COLO829 (cell line): ENCODE results near the gene TBXA2R.
"Not testable (repeated sequence)": the region's sequence is repeated elsewhere in the genome, so short reads cannot be mapped to it uniquely, and the experiment has no call there.

ENCODE experiments used
- DNase-seq: peaks from one replicate; pipeline ENCODE4 v3.0.0; 2012; ENCODE audit warnings: low spot score

Gene TBXA2R

DNA sequence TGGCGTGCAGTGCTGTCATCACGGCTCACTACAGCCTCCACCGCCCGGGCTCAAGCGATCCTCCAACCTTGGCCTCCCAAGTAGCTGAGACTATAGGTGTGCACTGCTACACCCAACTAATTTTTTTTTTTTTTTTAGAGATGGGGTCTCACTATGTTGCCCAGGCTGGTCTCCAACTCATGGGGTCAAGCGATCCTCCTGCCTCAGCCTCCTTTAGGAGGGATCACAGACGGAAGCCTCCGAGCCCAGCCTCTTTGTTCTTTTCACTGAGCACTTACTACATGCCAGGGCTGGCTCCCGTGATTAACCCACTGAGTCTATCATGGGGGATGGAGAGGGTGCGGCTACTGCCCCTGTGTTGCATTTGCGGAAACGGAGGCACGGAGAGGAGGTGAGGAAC lies 32.8 kb upstream of the TBXA2R start:
- DNase-seq: no peak

DNA sequence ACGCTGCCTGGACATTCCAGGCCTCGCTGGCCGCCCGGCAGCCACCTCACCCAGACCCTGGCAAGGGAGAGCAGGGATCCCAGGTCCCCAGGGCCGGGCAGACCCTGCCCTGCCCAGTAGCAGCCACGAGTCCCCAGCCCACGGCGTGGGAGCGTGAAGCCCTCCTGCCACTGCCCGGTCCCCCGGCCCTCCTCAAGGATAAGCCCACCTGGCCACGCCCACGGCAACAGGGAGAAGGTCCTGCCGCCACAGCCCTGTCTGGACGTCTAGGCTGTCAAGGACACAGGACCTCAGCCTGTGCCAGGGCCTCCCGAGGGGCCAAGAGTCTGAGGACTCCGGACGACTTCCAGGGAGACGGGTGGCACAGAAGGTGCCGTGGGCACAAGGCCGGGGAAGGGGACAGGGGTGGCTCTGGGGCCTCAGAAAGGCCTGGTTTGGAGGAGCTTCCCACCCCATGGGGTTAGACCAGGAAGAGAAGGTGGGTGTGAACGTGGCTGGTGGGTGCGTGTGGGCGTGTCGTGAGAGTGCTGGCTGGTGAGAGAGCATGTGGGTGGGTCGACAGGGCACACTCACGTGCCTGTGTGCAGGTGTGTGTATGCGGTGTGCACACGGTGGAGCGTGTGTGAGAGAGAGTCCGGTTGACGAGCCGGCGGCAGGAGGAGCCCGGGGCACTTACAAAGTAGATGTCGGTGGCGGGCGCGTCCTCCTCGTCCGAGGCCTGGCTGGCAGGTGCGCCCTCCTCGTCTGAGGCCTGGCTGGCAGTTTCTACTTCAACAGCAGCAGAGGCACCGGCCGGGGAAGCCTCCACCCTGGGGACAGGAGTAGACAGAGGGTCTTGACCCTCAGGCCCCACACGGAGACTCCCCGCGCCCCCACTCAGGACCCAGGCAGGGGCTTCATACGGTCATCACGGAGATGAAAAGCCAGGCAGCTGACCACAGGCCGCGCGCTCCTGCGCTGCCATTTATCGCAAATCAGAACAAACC lies 31.8 kb upstream of the TBXA2R start:
- no peak for DNase-seq

DNA sequence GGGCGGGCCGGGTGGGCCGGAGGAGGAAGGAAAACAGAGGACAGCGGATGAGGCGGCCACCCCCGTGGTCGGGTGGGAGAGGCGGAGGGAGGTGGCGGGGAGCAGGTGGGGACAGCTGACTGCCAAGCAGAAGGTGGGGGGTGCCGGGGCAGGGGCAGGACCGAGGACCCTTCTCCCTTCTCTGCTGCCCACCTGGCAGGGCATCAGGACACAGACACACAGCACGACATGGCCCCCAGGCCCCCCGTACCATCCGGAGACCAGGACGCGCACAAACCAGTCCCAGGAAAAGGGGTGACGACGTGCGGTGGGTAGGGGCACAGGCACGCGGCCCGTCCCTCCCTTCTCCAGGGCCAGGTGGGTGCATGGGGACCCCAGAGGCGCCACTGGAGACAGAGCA lies 30.9 kb upstream of the TBXA2R start:
- no peak for DNase-seq

DNA sequence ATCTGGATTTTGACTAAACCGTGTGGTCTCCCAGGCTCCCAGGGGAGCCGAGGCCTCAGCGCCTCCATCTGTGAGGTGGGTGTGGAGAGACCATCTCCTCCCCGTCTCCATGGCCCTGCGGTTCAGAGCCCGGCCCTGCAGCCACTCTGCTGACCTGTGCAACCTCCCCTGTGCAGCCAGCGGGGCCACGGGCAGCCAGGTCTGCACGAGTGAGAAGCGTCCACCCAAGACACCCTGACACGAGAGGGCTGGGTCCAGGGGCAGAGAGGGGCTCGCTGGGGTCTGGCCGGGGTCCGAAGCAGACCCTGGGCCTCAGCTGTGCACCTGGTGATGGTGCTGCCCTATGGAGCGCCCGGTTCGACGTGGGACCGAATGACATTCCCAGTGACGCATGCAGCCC lies 30.3 kb upstream of the TBXA2R start:
- DNase-seq: no peak

DNA sequence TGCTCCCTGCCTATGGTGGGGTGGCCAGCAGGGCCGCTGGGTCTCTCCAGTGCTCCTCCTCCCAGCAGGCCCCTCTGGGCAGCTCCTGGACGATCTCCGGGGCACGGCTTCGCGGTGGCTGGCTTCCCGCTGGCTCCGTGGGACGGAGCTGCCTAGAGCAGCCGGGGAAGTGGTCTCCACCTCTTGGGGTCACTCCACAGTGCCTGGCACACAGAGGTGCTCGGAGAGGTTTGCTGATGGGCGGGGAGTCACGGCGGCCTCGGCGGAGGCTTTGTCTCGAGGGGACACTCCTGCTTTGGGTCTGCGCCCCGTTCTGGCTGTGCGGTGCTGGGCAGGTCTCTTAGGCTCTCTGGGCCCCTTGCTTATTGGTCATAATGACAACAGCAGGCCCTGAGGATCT lies 29.8 kb upstream of the TBXA2R start:
- DNase-seq: no peak

DNA sequence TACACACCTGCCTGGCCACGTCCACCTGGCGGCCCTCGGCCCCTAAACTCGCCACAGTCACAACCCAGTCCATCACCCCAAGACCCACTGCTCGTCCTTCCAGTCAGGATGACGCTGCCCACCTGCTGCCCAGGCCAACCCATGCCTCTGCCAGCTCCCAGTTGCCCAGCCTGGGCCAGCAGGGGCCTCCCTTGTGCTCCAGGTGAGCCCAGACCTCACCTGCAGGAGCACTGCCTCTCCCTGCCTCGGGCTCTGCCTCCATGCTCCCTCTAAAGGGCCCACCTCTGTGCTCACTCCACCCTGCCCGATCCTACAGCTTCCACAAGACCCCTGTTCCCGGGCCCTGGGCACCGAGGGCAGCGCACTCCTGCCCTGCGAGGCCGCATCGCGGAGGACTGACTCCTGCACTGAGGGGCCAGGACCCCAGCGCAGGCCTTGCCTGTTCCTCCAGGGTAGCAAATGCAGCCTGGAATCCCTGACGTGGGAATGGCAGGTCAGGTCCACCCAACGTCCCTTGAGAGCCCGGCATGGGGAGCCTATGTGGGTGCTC lies 27.9 kb upstream of the TBXA2R start:
- DNase-seq: no peak

DNA sequence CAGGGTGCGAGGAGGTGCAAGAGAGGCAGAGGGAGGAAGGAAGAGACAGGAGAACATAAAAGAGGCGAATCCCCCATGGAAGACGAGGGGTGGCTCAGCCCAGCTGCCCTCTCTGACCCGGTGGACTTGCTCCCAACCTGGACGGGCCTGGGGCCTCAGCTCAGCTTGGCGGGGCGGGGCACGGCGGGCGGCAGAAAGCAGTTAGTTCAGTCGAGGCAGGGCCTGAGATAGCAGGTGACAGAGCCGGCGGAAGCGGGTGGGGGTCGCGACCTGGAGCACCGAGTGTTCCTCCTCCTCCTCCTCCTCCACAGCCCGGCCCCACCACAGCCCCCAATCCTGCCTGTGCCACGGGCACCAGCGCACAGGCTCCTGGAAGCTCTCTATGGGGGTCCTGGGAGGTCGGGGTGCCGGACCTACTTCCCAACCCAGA lies 26.9 kb upstream of the TBXA2R start:
- DNase-seq: no peak

DNA sequence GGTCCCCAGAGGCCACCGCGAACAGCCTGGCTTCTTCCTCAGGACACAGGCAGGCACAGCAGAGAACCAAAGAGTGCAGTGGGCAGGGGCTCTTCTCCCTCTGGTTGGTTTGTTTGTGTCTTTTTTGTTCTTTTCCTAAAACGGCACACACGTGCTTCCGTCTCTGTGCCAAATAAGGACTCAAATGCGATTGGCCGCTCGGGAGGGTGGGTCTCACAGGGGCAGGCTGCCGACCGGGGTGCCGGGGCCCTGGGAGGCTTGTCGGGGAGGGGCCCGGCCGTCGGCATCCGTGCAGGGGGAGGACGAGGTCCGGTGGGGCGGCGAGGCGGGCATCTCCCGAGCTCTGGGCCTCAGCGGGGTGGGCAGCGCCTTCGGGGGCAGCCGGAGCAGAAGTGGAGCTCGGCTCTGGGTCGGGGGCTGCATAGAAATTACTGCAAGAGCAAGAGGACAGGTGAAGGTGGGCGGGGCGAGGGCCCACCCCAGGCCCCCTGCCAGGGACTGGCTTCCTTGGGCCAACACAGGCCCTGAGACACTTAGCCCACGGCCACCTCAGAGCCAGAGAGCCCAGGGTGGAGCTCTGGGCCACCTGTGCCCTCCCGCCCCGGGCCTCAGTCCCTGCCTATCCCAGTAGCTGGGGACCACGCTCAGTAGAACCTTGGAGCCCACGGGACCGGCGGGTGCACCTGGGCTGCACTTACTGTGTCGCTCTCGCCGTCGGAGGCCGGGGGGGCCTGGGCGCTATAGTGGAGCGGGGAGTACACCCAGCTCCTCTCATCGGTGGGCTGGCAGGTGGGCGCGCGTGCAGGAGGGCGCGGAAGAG lies 26.3 kb upstream of the TBXA2R start:
- DNase-seq: no peak

DNA sequence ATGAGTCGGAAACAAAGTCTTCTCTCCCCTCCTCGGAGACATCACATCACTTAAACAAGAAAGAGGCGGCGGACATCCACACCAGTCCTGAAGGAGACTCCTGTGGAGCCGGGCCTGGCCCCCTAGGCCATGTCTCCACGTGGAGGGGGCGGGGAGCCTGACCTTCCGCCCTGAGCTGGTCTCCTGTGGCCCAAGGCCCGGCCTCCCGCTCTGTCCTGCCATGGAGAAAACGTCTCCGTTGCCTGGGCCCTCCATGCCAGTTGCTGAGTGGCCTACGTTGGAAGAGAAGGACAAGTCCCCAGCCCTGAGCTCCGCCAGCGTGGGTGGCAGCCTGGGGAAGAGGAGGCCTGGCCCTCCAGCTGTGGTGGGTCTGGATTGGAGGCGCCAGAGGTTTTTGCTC lies 25.4 kb upstream of the TBXA2R start:
- no peak for DNase-seq

DNA sequence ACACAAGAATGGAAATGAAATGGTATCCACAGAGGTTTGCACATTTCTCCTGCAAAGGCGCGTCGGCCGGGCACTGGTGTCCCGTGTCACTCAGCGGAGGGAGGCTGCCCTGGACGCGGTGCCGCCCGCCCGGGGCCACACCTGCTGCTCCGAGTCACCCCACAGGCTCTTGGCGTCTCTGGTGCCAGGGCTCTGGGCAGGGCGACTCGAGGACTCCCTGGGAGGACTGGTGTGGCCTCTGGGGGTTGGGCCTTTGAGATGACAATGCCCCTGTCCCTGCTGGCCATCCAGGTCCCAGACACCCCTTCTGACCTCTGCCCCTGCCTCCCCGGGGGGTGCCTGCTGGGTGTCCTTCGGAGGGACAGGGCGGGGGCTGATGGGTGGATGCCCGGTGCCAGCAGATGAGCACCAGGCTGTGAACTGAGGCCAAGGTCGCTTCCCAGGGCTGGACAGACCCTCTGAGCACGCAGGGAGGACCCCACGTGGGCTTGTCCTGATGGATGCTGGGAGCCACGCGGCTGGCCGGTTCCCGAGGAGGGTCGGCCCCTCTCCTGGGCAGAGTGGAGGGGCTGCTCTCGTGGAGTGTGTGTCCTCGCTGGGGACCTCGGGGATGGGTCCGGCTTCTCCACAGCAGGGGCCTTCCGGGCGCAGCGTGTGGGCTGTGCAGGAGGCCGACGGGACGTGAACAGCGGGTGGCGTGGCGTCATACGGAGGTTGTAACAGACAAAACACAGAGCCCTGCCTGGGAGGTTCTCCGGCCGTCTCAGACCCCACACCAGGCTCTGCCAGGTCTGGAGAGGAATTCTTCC lies 24.6 kb upstream of the TBXA2R start:
- no peak for DNase-seq

DNA sequence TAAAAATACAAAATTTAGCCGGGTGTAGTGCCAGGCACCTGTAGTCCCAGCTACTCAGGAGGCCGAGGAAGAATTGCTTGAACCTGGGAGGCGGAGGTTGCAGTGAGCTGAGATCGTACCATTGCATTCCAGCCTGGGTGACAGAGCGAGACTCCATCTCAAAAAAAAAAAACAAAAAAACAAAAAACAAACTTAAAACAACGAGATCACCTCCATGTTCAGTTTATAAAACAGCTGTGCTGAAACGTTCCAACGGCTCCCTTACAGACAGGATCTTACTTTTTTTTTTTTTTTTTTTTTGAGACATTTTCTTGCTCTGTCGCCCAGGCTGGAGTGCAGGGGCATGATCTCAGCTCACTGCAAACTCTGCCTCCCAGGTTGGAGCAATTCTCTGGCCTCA lies 22.1 kb upstream of the TBXA2R start:
- not testable (repeated sequence) for DNase-seq

DNA sequence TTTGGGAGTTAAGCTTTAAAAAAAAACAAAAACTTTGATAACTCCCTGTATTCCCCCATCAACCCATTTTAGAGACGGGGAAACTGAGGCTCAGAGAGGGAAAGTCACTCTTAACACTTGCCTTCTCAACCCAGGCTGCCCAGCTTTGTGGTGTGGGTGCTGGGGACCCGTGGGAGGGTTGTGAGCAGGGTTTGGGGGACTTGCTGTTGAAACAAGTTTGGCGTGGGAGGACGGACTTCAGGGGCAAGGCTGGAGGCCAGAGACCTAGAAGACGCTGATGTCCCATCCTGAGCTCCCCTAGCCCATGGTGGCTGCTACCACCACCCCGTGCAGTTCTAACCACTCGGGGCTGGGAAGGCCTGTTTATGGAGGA lies 20.7 kb upstream of the TBXA2R start:
- DNase-seq: no peak

DNA sequence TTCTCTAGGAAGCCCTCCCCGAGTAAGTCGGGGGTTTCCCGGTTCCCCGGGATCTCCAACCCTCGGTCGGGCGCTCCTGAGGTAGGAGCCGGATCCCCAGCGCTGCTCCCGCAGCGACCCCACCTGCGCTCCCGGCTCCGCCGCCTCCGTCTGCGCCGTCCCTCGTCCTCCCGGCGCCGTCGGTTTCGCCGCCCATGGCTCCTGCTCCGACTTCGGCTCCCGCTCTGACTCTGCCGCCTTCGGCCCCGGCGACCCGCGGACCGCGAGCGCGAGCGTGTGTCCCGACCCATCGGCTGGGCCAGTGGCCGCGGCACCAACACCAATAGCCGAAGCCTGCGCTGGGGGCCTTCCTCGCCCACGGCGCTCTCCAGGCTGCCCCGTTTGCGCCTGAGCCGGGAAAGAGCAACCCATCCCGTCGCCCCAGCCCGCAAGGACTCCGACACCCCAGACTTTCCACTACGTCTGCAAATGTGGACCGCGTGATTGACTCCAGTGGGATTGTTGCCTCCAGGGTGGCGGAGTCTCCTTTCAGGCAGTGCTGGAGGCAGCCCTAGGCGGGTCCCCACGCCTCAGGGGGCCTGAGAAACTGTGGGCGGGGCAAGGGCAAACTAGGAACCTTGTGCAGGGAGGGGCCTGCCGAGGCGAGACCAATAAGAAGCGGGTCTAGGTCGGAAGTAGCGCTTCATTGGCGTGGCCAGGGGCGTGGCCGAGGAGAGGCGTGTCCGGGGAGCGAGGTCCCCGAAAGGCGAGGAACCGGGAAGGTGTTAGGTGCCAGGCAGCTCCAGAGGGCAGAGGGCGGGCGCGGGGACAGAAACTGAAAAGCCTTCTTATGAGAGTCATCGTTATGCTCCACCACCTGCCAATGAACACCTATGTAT lies 20.0 kb upstream of the TBXA2R start, which contains the start of gene CACTIN:
CACTIN (minus strand) TSS at position 318 of the 878 bp plus-strand sequence; CDS start at position 290, 28 bp downstream.
- peak; percentile 100 for DNase-seq

DNA sequence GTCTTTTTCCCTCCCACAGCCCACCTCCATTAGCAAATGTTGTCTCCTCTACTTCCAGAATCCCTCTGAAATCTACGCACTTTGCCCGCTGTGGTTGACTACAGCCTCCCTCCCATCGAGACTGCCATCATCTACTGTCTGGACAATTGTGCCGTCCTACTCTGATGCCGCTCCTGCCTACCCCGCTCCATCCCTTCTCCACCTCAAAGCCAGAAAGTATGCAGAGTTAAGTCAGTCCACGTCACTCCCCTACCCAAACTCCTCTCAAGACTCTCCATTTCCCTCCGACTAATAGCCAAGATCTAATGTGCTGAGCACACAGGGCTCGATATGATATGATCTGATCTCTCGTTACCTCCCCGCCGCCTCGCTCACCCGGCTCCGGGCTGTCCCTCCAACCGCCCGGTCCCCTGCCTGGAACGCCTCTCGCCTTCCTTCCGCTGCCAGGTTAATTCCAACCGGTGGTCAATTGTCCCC lies 19.4 kb upstream of the TBXA2R start:
- DNase-seq: no peak

DNA sequence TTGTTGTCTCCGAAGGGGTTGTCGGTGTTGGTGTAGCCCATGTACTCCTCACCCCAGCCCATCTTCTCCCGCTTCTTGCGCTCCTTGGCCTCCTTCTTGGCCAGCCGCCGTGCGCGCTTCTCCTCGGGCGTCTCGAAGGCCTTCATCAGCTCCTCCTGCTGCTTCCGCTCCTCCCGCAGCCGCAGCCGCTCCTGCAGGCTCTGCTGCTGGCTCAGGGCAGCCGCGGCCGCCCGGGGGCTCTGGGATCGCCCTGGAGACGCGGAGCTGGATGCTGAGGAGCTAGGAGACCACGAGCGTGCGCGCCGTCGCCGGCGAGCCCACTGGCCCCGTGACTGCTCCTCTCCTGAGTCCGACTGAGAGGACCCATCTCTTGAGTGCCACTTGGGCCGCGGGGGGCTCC lies 17.0 kb upstream of the TBXA2R start:
- DNase-seq: no peak

DNA sequence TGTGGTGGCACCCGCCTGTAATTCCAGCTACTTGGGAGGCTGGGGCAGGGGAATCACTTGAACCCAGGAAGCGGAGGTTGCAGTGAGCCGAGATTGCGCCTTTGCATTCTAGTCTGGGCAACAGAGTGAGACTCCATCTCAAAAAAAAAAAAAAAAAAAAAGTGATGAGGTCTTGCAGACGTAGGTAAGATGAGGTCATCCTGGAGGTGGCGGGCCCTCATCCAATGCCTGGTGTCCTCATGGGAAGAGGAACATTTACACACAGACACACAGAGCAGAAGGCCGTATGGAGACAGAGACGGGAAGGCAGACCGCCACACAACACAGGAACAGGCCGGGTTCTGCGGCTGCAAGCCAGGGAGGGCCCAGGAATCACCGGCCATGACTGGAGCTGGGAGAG lies 15.5 kb upstream of the TBXA2R start:
- DNase-seq: no peak

DNA sequence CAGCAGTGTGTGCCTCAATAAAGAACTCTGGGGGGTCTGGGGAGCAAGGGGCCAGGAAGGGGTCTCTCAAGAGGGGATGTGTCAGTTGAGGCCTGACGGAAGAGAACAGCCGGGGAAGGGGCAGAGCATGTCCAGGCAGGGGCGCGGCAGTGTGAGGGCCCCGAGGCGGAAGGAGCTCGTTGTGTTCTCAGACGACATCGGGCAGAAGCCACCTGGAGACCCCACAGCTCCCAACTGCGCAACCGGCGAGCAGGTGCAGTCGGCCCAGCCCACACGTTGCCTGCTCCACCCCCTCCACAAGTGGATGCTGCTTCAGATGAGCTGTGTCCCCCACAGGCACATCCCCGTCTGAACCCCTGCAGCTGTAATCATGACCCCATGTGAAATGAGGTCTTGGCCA lies 15.0 kb upstream of the TBXA2R start:
- DNase-seq: no peak

DNA sequence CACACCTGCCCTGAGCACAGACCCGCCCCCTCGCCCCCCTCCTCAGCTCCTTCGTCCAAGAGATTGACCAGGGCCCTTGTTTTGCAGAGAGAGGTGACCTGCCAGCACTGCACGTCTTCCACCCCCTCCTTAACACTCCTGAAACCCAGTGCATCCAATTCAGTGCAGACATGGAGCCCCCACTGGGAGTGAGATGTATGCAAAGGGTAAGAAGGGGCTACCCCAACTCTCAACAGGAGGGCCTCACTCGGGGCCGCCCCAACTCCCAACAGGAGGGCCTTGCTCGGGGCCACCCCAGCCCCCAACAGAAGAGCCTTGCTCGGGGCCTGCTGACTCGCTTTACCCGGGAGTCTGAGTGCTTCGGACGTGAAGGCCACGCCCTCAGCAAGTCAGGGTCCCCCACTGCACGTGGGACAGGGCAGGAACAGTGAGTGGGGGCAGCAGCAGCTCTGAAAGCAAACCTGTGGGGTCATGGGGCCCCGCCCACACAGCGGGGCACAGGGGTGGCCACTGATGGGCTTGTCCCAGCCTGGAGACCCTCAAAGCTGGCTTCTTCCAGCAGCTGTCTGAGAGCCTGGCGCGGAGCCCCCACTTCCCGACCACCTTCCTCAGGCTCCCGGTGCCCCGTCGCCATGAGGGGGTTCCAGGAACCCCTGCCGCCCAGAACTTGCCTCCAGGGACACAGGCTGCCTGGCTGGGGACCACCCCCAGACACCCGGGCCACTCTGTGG lies 14.3 kb upstream of the TBXA2R start:
- DNase-seq: no peak

DNA sequence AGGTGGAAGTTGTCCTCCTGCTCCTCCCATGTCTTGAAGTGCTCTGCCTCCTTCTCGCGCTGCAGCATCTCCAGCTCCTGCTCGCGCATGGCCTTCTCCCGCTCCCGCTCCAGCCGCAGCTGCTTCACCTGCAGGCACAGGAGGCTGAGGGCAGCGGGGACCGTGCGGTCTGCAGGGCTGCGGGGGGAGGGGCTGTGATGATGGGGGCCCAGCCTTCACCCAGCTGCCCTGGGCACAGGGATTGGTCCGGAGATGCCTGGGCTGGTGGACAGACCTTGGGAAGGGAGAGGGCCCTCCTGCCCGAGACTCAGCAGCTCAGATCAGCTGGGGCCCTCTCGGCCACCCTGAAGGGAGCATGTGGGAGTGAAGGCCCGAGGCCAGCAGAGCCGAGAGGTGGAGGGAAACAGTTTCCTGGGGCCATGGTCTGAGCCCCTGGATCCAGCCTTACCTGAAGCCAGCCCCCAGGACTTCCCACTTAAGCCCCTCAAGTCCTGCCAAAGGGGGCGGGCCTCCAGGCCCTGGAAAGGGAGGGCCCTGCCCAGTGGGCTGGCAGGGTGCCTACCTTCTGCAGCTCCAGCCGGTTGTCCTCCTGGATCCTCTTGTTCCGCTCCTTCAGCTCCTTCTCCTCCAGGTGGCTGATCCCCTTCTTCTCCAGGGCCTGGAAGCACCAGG lies 13.6 kb upstream of the TBXA2R start:
- no peak for DNase-seq
